ENCODE data around the gene COPB2.
"Not testable (repeated sequence)": the region's sequence is repeated elsewhere in the genome, so short reads cannot be mapped to it uniquely, and the experiment has no call there.

COPB2 gene

GRCh38 chr3:139342054-139342453 is 47.4 kb downstream of the COPB2 start:
- Histone ChIP-seq H3K9me3 (replicated peaks; ENCODE audit: low read length) (no peaks in the 10 kb centered on the region), H3K9ac (ENCODE audit: low read depth, low read length) (no peak overlapping the region), H3K4me1 (ENCODE audit: control insufficient read depth, insufficient read depth, low read length) (peaks cover 24% of the 10 kb centered on the region), H3K36me3 (ENCODE audit: insufficient read depth, low read length) (peaks cover 11% of the 10 kb centered on the region), H3K27me3 (ENCODE audit: control insufficient read depth, insufficient read depth, low read length) (no peaks in the 10 kb centered on the region), H3K4me2 (ENCODE audit: low read length) (no peak overlapping the region), H3K4me3 (ENCODE audit: low read length) (no peak overlapping the region)

DNA sequence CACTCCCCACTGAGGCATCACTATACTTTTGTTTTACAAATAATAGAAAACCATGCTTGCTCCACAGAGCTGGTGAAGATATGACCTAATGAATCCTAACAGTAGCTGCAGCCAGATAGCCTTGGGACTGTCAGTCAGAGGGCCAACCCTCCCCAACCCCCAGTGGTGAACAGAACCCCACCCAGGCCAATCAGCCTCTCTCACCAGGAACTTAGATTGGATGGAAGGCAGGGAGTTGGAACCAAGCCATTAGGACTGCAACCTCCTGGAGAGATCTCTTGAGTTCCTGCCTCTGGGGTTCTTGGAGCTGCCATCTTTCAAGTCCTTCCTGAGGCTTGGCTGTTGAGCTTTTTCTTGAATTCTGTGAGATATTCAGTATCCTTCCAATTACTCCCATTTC is 48.7 kb downstream of the COPB2 start:
- no peaks in the 10 kb centered on the region for H3K27me3 ChIP-seq (ENCODE audit: control insufficient read depth, insufficient read depth, low read length)
- H3K36me3 ChIP-seq (ENCODE audit: insufficient read depth, low read length): no peaks in the 10 kb centered on the region
- no peak overlapping the region for H3K4me3 ChIP-seq (ENCODE audit: low read length)
- H3K9me3 ChIP-seq (replicated peaks; ENCODE audit: low read length): no peaks in the 10 kb centered on the region
- H3K4me2 ChIP-seq (ENCODE audit: low read length): no peak overlapping the region
- H3K4me1 ChIP-seq (ENCODE audit: control insufficient read depth, insufficient read depth, low read length): peaks cover 21% of the 10 kb centered on the region
- no peak overlapping the region for H3K9ac ChIP-seq (ENCODE audit: low read depth, low read length)

DNA sequence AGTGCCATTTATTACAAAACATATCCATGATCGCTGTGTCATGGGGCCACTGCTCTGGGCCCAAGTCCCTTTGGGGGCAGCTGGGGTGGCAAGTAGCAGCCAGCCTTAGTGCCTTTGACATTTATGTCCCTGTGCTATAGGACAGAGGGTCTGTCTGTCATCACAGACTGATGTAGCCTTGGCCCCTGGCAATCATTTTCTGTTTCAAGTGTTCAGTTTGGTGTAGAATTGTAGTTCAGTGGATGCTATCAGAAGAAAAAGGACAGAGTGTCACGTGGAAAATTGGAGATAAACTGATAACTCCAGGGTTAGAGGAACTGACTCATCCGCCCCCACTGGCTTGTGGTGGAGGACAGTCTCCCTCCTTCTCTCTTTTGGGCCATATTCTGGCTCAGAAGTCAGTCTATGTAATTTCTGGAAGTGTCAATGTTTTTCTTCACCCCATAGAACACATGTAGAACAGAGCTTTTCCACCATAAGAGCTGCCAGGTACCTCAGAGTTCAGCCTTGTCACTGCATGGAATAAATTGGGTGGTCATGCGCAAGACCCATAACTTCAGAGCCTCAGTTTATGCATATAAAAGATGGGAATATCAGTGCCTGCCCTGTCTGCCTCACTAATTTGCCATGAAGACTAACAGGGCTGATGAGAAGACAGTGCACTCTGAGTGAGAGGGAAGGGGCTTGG is 50.1 kb downstream of the COPB2 start:
- no peak overlapping the region for H3K4me3 ChIP-seq (ENCODE audit: low read length)
- H3K9me3 ChIP-seq (replicated peaks; ENCODE audit: low read length): no peaks in the 10 kb centered on the region
- H3K4me2 ChIP-seq (ENCODE audit: low read length): peak overlapping the region; percentile 39
- no peaks in the 10 kb centered on the region for H3K36me3 ChIP-seq (ENCODE audit: insufficient read depth, low read length)
- no peaks in the 10 kb centered on the region for H3K27me3 ChIP-seq (ENCODE audit: control insufficient read depth, insufficient read depth, low read length)
- no peak overlapping the region for H3K9ac ChIP-seq (ENCODE audit: low read depth, low read length)
- peaks cover 11% of the 10 kb centered on the region for H3K4me1 ChIP-seq (ENCODE audit: control insufficient read depth, insufficient read depth, low read length)

- Histone ChIP-seq H3K4me3 (ENCODE audit: low read length) (no peak overlapping the region), H3K4me1 (ENCODE audit: control insufficient read depth, insufficient read depth, low read length) (peaks cover 11% of the 10 kb centered on the region), H3K27me3 (ENCODE audit: control insufficient read depth, insufficient read depth, low read length) (no peaks in the 10 kb centered on the region), H3K9me3 (replicated peaks; ENCODE audit: low read length) (no peaks in the 10 kb centered on the region), H3K9ac (ENCODE audit: low read depth, low read length) (no peak overlapping the region), H3K4me2 (ENCODE audit: low read length) (no peak overlapping the region), H3K36me3 (ENCODE audit: insufficient read depth, low read length) (no peaks in the 10 kb centered on the region)
Measured at GRCh38 chr3:139338405-139338804, 51.0 kb downstream of the COPB2 start.

DNA sequence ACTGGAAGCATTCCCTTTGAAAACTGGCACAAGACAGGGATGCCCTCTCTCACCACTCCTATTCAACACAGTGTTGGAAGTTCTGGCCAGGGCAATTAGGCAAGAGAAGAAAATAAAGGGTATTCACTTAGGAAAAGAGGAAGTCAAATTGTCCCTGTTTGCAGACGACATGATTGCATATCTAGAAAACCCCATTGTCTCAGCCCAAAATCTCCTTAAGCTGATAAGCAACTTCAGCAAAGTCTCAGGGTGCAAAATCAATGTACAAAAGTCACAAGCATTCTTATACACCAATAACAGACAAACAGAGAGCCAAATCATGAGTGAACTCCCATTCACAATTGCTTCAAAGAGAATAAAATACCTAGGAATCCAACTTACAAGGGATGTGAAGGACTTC is 54.8 kb downstream of the COPB2 start:
- H3K4me3 ChIP-seq (ENCODE audit: low read length); H3K9me3 ChIP-seq (replicated peaks; ENCODE audit: low read length); H3K4me1 ChIP-seq (ENCODE audit: control insufficient read depth, insufficient read depth, low read length); H3K36me3 ChIP-seq (ENCODE audit: insufficient read depth, low read length); H3K9ac ChIP-seq (ENCODE audit: low read depth, low read length); H3K4me2 ChIP-seq (ENCODE audit: low read length): not testable (repeated sequence)
- peaks cover 24% of the 10 kb centered on the region for H3K27me3 ChIP-seq (ENCODE audit: control insufficient read depth, insufficient read depth, low read length)

DNA sequence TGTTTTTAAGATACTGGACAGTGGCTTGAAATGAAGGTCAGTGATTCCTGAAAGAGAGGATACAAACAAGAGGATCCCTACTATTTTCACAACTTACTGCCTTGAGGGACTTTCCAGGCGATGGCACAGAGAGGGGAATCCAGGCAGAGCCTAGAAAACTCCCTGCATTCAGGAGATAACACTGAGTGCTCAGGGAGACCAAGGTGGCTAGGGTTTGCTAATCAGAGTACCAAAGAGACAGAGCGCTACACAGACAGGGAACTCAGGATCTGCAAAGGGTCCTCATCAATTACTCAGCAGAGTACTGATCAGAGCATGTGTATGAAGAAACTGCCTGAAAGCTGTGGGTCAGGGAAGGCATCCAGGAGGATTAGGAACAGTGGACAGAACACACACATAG is 57.4 kb downstream of the COPB2 start:
- H3K4me2 ChIP-seq (ENCODE audit: low read length): no peak overlapping the region
- no peak overlapping the region for H3K4me3 ChIP-seq (ENCODE audit: low read length)
- H3K9me3 ChIP-seq (replicated peaks; ENCODE audit: low read length): no peaks in the 10 kb centered on the region
- H3K4me1 ChIP-seq (ENCODE audit: control insufficient read depth, insufficient read depth, low read length): peaks cover 6% of the 10 kb centered on the region
- peaks cover 24% of the 10 kb centered on the region for H3K27me3 ChIP-seq (ENCODE audit: control insufficient read depth, insufficient read depth, low read length)
- H3K9ac ChIP-seq (ENCODE audit: low read depth, low read length): no peak overlapping the region
- H3K36me3 ChIP-seq (ENCODE audit: insufficient read depth, low read length): no peaks in the 10 kb centered on the region

DNA sequence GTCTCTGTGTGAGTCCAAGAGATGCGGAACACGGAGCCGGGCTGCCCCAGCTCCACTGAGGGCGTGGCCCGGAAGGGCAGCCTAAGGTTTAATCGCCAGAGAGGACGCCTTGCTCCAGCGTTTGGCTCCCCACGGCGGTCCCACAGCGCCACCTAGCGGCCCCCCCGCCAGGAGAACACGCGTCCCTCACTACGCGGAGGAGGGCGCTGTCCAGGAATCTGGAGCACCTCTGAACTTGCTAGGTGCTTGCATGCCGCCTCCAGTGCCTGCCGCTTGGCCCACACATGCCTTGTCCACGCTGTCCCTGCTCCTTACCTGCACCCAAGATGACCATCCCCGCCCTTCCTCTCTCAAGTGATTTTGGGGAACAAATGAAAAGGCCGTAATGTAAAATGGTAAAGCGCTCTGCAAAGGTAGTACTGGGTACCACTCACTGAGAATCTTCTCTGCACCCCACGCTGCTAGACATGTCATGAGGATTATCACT is 60.0 kb downstream of the COPB2 start:
- Histone ChIP-seq H3K9ac (ENCODE audit: low read depth, low read length) (no peak overlapping the region), H3K9me3 (replicated peaks; ENCODE audit: low read length) (no peaks in the 10 kb centered on the region), H3K4me1 (ENCODE audit: control insufficient read depth, insufficient read depth, low read length) (peaks cover 6% of the 10 kb centered on the region), H3K36me3 (ENCODE audit: insufficient read depth, low read length) (no peaks in the 10 kb centered on the region), H3K27me3 (ENCODE audit: control insufficient read depth, insufficient read depth, low read length) (peaks cover 24% of the 10 kb centered on the region), H3K4me2 (ENCODE audit: low read length) (peak overlapping the region; percentile 69), H3K4me3 (ENCODE audit: low read length) (peak overlapping the region; percentile 35)

- H3K4me3 ChIP-seq (ENCODE audit: low read length): no peak overlapping the region
- no peak overlapping the region for H3K4me2 ChIP-seq (ENCODE audit: low read length)
- peaks cover 6% of the 10 kb centered on the region for H3K4me1 ChIP-seq (ENCODE audit: control insufficient read depth, insufficient read depth, low read length)
- H3K36me3 ChIP-seq (ENCODE audit: insufficient read depth, low read length): no peaks in the 10 kb centered on the region
- no peaks in the 10 kb centered on the region for H3K9me3 ChIP-seq (replicated peaks; ENCODE audit: low read length)
- H3K27me3 ChIP-seq (ENCODE audit: control insufficient read depth, insufficient read depth, low read length): peaks cover 24% of the 10 kb centered on the region
- no peak overlapping the region for H3K9ac ChIP-seq (ENCODE audit: low read depth, low read length)
Measured at GRCh38 chr3:139328356-139328755, 61.1 kb downstream of the COPB2 start.

GRCh38 chr3:139327861-139328260 is 61.6 kb downstream of the COPB2 start:
- no peak overlapping the region for H3K9ac ChIP-seq (ENCODE audit: low read depth, low read length)
- H3K9me3 ChIP-seq (replicated peaks; ENCODE audit: low read length): no peaks in the 10 kb centered on the region
- H3K36me3 ChIP-seq (ENCODE audit: insufficient read depth, low read length): no peaks in the 10 kb centered on the region
- peaks cover 6% of the 10 kb centered on the region for H3K4me1 ChIP-seq (ENCODE audit: control insufficient read depth, insufficient read depth, low read length)
- H3K4me3 ChIP-seq (ENCODE audit: low read length): no peak overlapping the region
- no peak overlapping the region for H3K4me2 ChIP-seq (ENCODE audit: low read length)
- H3K27me3 ChIP-seq (ENCODE audit: control insufficient read depth, insufficient read depth, low read length): peaks cover 24% of the 10 kb centered on the region

DNA sequence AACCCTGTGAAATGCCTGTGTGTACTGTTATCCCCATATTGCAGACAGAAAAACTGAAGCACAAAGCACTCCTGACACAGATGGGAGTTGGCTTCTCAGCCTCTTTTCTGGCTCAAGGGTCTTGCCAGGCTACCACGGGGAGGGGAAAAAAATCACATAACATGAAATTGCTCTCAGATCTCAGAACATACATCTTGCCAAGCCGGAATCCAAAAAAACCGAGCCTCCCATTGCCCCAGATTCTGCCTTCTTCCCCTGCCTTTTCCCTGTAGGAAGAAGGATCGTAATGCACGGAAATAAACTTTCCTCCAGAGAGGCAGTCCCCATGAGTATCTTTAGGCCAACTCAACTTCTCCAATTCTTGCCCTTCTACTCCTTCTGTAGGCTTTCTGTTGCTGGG is 62.2 kb downstream of the COPB2 start:
- Histone ChIP-seq H3K4me3 (ENCODE audit: low read length) (no peak overlapping the region), H3K36me3 (ENCODE audit: insufficient read depth, low read length) (no peaks in the 10 kb centered on the region), H3K9me3 (replicated peaks; ENCODE audit: low read length) (no peaks in the 10 kb centered on the region), H3K27me3 (ENCODE audit: control insufficient read depth, insufficient read depth, low read length) (peaks cover 21% of the 10 kb centered on the region), H3K4me1 (ENCODE audit: control insufficient read depth, insufficient read depth, low read length) (peaks cover 6% of the 10 kb centered on the region), H3K9ac (ENCODE audit: low read depth, low read length) (no peak overlapping the region), H3K4me2 (ENCODE audit: low read length) (no peak overlapping the region)

- H3K4me3 ChIP-seq (ENCODE audit: low read length): no peak overlapping the region
- H3K36me3 ChIP-seq (ENCODE audit: insufficient read depth, low read length): no peaks in the 10 kb centered on the region
- no peak overlapping the region for H3K9ac ChIP-seq (ENCODE audit: low read depth, low read length)
- no peak overlapping the region for H3K4me2 ChIP-seq (ENCODE audit: low read length)
- peaks cover 6% of the 10 kb centered on the region for H3K4me1 ChIP-seq (ENCODE audit: control insufficient read depth, insufficient read depth, low read length)
- H3K9me3 ChIP-seq (replicated peaks; ENCODE audit: low read length): no peaks in the 10 kb centered on the region
- peaks cover 16% of the 10 kb centered on the region for H3K27me3 ChIP-seq (ENCODE audit: control insufficient read depth, insufficient read depth, low read length)
Measured at GRCh38 chr3:139326707-139327106, 62.7 kb downstream of the COPB2 start.

GRCh38 chr3:139326131-139326530 is 63.3 kb downstream of the COPB2 start:
- no peaks in the 10 kb centered on the region for H3K9me3 ChIP-seq (replicated peaks; ENCODE audit: low read length)
- no peak overlapping the region for H3K9ac ChIP-seq (ENCODE audit: low read depth, low read length)
- no peak overlapping the region for H3K4me3 ChIP-seq (ENCODE audit: low read length)
- peaks cover 6% of the 10 kb centered on the region for H3K4me1 ChIP-seq (ENCODE audit: control insufficient read depth, insufficient read depth, low read length)
- no peaks in the 10 kb centered on the region for H3K36me3 ChIP-seq (ENCODE audit: insufficient read depth, low read length)
- H3K4me2 ChIP-seq (ENCODE audit: low read length): no peak overlapping the region
- peaks cover 11% of the 10 kb centered on the region for H3K27me3 ChIP-seq (ENCODE audit: control insufficient read depth, insufficient read depth, low read length)
